GM19455 (cell line): ENCODE measurements around the gene ERN1.

Experiments
- ATAC-seq: cut with Tn5 transposase; IDR thresholded peaks from one replicate; pipeline ENCODE4 v1.9.1; 2021; ENCODE audit not compliant: unreplicated experiment

The ERN1 gene

DNA sequence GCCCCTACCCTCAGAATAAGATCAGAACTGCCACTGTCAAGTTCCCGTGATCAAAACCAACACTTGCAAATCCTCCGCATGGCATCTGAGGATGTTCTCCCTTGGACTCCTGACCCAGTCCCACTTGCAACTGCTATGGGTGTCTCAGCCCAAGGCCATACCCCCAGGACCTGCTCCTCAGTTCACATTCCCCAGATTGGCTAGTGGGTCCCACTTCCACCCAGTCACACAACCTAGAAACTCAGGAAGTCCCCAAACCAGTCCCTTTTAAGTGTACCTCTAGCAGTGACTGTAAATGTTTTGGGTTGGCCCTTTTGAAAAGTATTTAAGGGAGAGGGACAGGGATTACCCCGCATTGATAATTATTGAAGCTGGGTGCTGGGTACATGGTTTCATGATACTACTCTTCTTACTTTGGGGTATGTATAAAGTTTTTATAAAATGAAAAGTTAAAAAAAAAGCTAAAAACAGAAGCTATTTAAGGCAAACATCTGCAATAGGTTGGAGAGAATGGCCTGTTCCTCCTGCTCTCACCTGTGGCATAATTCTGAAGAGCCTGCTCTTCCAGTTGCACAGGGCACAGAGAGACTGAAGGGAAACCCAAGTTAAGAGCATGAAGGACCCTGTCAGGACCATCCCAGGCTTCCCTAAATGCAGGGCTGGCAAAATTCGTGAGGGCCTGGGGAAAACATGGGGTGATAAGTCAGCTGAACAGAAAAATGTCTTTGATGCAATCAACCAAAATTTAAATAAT lies 42.5 kb downstream of the ERN1 start:
- no peak for ATAC-seq

DNA sequence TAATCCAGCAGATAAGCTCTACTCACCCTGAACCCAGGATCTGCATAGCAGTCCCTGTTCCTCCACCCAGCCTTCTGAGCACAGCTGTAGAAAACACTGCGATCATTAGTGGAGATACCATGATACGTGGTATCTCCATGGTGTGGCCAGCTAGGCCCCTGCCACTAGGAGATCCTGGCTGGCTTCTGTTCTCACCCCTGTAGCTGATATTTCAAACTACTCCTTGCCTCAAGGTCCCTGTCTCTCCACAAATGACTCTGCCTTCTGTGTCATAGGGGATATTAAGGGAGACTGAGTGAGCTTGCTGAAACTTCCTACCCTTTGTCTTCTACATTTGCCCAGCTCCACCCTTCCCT lies 44.3 kb downstream of the ERN1 start:
- ATAC-seq = no peak

DNA sequence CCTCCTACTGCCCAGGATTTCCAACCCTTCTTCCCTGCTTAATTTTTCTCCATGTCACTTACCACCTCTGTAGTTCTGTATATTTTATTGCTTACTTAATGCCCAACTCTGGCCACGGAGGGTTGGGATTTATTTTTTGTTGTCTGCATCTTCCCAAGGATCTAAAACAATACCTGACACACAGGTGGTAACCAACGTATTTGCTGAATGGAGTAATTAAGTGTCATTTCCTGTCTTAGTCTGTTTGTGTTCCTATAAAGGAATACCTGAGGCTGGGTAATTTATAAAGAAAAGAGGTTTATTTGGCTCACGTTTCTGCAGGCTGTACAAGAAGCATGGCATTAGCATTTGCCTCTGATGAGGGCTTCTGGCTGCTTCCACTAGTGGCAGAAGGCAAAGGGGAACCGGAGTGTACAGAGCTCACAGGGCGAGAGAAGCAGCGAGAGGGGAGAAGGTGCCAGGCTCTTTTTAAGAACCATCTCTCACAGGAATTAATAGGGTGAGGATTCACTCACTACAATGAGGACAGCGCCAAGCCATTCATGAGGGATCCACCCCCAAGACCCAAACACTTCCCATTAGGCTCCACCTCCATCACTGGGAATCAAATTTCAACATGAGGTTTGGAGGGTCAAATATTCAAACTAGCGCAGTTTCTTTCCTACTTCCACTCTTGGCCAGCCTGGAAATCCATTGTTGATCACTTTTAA lies 44.8 kb downstream of the ERN1 start:
- ATAC-seq = no peak

DNA sequence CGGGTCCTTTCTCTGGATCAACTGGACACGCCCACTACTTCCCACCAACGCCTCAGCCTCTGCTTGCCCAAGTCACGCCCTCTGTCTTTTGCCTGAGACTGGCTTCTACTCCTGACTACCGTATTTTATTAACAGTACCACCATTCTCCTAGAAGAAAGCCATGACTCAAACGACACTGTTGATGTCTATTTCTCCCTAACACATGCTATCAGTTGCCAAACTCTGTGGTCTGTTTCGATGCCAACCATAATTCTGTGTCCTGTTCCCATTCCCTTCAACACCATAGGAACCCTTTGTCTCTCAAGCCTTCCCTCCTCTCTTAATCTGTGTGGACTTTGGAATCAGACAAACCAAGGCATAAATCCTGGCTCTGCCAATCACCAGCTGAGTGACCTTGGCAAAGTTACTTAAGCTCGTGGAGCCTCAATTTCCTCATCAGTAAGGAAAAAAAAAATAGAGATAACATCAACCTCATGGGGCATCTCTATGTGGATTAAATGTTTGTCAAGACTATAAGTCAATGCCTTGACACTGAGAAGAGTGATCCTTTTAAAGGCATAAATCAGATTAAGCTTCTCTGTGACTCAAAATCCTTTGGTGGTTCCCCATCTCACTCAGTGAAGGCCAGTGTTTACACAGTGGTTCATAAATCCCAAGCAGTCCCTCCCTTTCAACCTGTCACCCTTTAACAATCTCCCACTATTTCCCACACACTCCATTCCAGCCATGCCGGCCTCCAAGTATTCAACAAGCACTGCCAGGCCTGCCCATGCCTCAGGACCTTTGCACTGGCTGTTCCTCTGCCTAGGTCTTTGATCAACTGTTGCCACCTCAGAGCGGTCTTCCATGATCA lies 45.6 kb downstream of the ERN1 start:
- no peak for ATAC-seq

DNA sequence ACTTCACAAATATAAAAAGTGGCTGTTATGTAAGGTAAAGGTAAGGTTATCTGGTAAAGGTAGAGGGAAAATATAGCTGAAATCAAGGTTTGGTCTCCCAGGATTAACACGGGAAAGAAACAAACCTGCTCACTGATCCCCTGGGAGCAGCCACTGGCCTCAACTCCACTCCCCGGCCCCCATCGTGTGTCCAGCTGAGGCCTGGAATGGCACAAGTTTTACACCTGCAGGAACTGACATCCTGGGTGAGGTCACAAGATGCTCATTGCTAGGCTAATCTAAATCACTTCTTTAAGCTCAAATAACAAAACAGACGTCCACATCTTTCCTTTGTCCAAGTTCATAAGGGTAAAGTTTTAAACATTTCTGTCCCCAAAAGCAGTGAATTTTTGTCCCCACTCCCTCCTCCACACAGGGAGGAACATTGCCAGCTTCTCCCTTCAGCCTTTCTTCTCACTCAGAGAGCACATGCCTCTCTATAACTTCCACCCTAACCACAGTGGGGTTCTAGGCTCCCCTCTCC lies 46.3 kb downstream of the ERN1 start:
- ATAC-seq = no peak

DNA sequence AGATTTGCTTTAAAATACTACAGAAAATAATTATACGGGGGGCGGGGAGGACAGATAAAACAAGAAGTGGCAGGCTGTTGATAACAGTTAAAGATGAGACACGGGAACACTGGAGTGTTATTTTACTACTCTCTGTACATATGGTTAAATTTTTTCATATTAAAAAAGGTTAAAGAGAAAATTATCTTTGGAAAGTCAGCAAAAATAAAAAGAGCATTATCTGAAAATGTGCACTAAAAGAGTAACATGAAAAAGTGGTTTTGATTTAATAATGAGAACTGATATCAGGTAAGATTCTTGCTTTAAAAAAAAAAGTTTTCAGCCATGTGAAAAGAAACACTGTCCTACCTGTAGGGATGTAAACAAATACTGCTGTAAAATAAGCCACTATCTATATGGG lies 46.9 kb downstream of the ERN1 start:
- ATAC-seq = no peak

DNA sequence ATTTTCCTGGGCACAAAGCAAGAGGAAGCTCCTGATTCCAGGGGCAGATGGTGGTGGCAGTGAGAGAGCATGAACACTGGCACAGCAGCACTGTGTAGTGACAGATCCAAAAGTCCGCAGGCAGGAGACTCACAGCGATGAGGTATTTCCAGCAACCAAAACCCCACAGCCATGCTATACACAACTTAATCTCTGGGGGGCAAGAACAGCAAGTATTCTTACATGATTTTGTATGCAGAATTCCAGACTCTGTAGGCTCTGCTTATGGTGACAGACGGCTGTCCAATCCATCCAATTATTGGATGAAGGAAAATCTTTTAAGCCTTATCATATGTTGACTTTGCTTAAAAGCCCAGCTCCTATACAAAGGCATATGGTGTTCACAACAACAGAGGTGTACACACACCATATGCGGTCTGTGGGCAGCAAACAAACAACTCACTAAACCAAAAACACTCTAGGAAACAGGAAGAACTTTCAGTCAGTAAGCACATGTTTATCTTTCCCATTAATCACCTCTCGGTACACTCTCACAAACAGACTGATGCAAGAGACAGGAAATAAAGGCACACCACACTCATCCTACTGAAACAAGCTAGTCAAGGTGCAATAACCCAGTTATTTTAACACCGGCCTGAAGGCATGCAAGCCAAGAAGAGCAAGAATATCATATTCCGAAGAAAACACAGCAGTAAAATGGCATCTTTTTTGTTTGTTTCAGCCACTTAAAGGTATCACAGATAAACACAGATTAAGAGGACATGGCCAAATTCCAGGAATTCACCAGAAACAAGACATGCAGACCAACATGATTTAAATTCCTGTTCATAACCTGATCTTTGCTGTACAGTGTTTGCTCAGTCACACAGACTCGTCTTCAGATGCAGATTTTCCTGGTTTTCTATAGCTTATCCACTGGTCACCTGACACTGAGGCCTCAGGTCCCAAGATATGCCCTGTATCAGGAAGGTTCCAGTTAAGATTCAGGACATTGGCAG lies 47.8 kb downstream of the ERN1 start:
- ATAC-seq = no peak

DNA sequence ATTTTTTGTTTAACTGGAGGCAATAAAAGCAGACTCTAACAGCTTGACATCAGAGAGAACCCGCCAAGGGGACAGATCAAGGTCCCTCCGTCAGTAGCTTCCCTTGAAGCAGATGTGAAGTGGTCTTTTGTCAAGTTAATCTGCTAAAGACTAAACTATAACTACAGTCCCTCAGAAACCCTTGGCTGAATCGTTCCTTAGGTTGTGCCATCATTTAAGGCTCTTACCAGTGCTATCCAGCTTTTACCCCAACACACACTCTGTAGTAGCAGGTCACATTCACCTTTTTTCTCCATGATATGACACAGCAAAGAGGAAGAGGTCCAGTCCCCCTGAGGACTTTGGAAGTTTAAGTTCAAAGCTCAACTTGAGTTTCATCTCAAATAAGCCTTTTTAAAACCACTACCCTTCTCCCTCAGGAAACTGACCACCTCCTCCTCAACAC lies 49.7 kb downstream of the ERN1 start:
- no peak for ATAC-seq

DNA sequence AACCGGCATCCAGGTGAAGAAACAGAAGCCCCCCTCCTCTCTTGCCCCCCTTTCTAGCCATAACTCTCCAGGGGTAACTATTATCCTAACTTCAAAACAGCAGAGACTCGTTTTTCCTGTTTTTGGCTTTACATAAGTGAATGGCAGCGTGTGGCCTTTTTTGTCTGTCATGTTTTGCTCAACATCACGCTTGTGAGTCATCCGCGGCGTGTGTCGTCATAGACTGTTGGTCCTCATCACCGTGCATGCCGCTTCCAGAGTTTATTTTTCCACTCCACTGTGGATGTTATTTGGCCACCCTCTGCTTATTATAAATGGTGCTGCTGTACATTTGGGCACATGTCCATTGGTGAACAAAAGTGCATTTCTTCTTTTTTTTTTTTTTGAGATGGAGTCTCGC lies 52.6 kb downstream of the ERN1 start:
- ATAC-seq = no peak

DNA sequence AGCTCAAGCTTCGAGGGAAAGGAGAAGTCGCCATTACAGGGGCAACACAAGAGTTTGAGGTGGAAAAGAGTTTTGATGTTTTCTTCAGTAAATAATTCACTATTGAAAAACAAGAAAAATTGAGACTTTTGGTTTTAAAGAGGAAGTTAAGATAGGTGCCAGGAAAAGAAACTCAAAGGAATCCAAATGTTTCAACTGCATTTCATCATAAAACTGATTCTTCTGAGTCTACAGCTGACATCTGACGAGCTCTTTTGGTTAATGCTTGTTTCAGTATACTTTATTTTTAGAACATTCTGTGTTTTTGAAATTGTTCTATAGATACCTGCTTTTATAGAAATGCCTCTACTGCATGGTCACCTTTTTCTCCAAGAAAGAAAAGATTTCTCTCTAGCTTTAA lies 54.0 kb downstream of the ERN1 start:
- ATAC-seq = peak; percentile 41

DNA sequence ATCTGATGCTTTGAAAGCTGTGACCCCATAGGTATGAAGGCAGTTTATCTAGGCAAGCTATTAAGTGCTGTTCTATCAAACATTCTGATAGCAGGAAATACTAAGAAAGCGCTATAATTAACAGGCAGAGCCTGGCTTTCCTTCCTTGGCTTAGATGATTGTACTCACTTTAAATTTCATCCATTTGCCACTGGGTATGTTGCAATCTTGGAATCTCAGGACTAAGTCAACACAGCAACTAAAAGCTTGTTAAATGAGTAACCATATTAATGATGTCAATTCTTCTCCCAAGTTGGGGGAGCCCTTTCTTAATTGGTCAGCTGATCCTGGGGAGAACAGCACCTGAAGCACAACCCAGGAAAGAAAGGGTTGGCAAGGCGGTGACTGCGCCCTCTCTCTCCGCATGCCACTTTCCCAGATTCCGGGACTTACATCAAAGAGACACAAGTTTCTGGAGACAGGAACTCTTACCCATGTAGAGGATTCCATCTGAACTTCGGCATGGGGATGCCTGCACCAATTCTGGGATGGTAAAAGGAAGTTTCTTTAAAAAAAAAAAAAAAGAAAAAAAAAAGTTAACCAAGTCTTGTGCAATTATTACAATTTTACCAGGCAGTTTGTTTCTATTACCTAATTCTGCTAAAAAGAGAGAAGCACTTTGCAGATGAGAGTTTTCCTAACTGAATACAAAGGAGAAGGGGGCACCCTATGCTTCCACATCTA lies 55.1 kb downstream of the ERN1 start:
- no peak for ATAC-seq

DNA sequence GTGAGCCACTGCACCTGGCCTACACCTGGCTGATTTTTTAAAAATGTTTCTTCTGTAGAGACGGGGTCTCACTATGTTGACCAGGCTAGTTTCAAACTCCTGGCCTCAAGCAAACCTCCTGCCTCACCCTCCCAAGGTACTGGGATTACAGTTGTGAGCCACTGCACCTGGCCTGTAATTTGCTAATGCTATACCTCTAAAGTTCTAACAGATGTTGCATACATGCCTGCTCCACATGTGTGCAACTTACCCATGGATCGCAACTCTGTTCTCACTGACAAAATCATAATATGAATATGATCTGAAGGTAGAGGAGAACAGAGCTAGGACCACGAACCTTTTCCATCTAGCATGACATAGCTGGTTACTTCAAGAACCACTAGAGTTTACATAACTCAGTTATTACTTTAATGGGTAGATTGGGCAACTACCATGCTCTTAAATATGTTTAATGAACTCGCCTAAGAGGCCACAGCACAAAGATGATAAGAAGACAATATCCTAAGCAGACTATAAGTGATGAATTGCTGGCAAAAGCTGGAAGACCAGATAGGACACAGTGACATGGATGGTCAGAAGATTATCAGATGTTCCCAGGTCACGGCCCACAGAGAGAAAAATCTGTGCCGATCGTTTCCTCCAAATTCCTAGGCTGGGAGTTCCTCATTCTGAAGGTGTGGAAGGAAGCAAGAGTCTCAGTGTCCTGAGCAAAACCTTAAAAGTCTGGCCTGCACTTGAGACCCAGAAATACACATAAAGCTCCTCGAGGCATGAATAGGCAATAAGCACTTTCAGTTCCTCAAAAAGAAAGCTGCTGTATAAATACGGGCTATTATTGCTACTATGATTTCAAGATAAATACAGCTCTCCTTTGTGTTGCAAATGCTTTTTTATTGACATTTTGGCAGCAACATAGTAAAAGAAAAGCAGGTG lies 55.9 kb downstream of the ERN1 start:
- ATAC-seq = peak; percentile 60

DNA sequence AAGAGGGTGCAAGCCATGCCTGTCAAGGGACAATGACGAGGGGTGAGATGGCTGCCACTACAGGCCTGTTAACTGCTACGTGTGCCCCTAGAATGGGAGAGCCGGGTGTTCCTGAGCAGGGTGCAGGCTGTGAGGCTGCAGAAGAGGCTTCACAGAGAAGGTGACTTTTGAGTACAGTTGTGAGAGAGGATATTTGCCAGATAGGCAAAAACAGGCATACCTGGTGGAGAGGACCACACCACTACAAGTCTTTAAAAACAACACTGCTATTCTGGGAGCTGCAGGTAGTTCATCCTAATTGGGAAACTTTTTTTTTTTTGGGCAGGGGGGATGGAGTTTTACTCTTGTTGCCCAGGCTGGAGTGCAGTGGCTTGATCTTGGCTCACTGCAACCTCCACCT lies 58.8 kb downstream of the ERN1 start:
- ATAC-seq = no peak

DNA sequence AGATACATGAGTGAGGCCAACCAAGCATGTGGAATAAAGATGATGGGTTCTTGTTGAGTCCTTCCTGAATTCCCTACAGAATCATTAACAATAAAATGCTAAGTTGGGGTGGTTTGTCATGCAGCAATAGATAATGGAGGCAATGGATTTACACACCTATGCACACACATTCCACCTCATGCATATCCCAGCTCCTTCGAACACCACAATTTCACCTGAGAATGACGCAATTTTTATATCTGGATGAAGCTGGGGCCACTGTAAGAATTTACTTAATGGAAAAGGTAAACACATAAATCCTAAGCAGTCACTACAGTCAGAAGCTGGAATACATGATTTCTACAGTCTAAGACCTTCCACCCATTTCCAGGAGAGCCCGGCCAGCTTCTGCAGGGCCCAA lies 59.7 kb downstream of the ERN1 start:
- ATAC-seq = no peak

DNA sequence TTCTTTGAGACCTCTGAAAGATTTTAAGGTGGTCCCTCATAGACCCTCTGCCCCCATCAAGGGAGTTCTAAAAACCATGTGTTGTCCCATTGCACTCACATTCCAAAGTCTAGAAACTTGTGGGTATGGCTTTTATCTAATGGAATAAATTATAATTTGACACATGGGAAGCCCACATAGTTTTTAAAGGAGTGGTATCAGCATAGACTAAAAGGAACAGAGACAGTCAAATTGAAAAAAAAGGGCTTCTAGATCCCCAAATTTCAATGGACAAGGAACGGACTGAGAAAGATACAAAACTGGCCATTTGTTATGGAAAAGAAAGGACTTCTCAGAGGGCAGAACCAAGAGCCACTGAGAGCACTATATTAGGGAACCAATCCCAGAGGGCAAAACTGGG lies 60.8 kb downstream of the ERN1 start:
- ATAC-seq = no peak

DNA sequence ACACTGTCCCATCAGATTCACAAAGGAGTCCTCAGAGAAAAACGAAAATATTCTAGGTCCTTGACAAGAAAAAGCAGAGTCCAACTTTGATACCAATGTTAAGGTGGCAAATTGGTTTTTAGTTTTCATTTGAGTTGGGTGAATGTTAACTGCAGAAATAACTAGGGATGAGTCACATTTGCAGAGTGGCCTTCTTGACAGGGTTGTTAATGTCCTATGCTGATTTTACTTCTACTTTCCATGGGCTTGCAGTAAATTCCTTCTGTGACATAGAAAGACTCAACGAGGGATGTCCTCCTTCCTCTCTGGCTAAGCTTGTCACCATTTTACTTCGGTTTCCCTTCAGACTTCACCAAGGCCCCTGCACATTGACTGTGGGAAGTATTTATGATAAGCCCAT lies 62.3 kb downstream of the ERN1 start:
- ATAC-seq = no peak

DNA sequence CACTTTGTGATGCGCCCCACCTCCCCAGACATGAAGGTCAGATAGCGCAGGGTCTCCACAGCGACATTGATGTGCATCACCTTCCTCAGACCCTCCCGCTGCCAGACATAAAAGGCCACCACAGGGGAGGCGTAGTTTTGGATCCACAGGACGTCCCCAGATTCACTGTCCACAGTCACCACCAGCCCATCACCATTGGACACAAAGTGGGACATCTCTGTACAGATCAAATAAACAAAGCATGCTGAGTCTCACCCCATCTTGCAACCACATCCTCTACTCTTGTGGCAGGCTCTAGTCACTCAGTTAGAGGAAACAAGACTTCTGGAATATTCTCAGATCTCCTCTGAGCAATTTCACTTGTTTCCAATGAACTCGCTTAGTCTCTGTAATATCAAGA lies 63.2 kb downstream of the ERN1 start:
- ATAC-seq = no peak

DNA sequence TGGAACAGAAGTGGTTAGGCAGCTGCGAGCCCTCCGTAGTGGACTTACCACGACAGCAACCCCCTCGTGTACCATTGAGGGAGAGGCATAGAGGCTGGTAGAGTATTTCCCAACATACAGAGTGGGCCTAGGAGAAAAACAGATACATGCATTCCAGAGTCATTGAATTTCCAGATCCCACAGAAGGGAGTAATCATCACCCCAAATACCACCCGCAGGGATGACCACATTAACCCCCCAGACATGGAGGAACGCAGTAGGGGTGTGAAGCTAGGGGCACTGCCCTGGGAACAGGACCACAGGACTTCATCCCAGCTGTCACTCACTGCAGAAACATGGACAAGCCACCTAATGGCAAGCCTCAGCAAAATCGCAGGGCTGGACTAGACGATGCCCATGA lies 64.8 kb downstream of the ERN1 start:
- no peak for ATAC-seq

DNA sequence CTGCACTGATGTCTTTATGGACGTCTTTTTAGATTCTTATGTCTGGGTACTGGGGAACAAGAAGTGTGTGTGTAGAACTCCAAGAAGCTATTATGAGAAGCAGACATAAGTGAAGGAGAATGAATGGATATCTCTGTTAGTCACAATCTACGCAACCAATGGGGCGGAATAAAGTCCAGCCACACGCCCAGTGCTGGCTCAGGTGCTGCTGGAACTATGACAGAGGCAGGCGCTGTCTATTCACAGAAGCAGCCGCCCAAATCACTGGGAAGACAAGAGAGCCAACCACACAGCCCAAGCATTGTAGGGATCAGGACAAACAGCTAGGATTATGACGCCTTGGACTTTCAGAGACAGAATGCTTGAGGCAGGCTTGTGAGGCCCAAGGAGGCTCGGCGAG lies 65.6 kb downstream of the ERN1 start:
- ATAC-seq = no peak
